GM10248 (cell line): Measurements from ENCODE around the gene TNFRSF11A.

Experiments used
- CTCF ChIA-PET: fragments of 300-600 bp; sonication (Branson Sonifier 250); formaldehyde crosslinking; extraction: SDS; loops from one replicate; lab custom pipeline; 2021; ENCODE audit warnings: antibody characterized with exemption; lab: Yijun Ruan, JAX
- POLR2A ChIA-PET: fragments of 350-650 bp; sonication (Branson Sonifier 250); formaldehyde crosslinking; extraction: SDS; loops from one replicate; lab custom pipeline; 2020; ENCODE audit warnings: antibody characterized with exemption; lab: Yijun Ruan, JAX
- DNase-seq: peaks from one replicate; pipeline ENCODE4 v3.0.0; 2012; ENCODE audit errors: extremely low spot score
- TF ChIP-seq, protein P1 (sequence below): IDR thresholded peaks from 2 replicates; pipeline ENCODE4 v1.5.1; 2012; ENCODE audit warnings: mild to moderate bottlenecking, low read depth; ENCODE audit errors: extremely low read depth, missing control alignments, control extremely low read depth

Gene TNFRSF11A

DNA sequence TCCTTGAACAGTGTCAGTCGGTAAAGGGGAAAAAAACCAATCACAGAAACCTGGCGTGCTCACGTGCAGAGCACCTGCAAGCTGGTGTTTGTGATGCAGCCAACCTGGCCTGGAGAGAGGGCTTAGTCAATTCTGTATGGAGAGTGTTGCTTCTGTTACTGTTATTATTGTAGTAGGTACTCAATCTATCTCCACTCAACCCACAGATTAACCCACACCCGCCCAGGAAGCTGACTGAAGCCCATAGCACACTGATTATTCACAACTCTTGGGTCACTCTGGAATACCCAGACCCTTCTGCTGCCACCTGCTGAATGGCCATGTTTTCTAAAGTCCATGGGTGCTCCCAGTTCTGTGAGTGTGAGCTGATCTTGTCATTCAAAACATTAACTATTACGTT lies 53.9 kb downstream of the TNFRSF11A start:
- CTCF ChIA-PET = no interaction called here
- DNase-seq = no peak
- TF ChIP-seq, protein P1, sequence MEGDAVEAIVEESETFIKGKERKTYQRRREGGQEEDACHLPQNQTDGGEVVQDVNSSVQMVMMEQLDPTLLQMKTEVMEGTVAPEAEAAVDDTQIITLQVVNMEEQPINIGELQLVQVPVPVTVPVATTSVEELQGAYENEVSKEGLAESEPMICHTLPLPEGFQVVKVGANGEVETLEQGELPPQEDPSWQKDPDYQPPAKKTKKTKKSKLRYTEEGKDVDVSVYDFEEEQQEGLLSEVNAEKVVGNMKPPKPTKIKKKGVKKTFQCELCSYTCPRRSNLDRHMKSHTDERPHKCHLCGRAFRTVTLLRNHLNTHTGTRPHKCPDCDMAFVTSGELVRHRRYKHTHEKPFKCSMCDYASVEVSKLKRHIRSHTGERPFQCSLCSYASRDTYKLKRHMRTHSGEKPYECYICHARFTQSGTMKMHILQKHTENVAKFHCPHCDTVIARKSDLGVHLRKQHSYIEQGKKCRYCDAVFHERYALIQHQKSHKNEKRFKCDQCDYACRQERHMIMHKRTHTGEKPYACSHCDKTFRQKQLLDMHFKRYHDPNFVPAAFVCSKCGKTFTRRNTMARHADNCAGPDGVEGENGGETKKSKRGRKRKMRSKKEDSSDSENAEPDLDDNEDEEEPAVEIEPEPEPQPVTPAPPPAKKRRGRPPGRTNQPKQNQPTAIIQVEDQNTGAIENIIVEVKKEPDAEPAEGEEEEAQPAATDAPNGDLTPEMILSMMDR = no peak
- POLR2A ChIA-PET = no interaction called here

DNA sequence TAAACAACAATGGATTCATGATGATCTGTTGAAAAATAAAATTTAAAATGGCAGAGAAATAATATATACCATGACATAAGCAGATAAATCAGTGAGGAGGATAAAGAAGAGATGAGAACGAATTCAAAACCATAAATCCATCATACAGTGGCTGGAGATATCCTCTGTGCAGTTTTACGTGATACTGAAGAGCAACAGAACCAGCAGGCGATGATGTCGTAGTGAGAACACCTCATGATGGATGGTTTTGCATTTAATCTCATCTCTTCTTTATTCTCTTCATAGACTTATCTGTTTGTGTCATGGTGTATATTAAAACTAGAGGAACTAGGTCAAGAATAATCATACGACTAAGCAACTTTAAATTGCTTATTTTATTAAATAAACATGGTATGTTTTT lies 56.3 kb downstream of the TNFRSF11A start:
- CTCF ChIA-PET = no interaction called here

DNA sequence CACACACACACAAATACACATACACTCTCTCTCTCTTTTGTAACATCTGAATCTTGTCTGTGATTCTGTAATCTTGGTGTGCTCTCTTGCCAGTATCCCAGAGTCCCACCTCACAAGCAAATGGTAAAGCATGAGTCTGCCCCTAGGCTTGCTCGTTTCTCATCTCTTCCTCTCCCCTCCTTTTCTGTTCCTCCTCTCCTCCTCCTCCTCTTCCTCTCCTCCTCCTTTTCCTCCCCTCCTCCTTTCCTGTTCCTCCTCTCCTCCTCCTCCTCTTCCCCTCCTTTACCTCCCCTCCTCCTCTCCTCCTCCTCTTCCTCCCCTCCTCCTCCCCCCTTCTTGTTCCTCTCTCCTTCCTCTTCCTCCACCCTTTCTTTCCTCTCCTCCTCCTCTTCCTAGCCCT lies 59.0 kb downstream of the TNFRSF11A start:
- ChIA-PET CTCF (interaction anchor here (0.8 kb wide), 1 partner anchor 12 kb away, joined by 4 read pairs; no protein-coding TSS in a partner anchor), POLR2A (no interaction called here)
- TF ChIP-seq, protein P1 = no peak
- no peak for DNase-seq

More for the DNA sequence above, 56.3 kb downstream of the TNFRSF11A start:
- TF ChIP-seq, protein P1 = no peak
- no peak for DNase-seq
- POLR2A ChIA-PET = no interaction called here

DNA sequence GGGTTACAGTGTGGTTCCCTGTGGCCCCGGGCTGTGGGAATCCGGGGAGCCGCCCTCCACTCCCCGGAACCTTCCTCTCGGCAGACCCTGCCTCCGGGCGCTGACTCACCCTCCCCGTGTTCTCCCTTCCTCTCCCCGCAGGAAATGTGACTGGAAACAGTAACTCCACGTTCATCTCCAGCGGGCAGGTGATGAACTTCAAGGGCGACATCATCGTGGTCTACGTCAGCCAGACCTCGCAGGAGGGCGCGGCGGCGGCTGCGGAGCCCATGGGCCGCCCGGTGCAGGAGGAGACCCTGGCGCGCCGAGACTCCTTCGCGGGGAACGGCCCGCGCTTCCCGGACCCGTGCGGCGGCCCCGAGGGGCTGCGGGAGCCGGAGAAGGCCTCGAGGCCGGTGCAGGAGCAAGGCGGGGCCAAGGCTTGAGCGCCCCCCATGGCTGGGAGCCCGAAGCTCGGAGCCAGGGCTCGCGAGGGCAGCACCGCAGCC lies 59.5 kb downstream of the TNFRSF11A start:
- no peak for DNase-seq
- ChIA-PET POLR2A (no interaction called here), CTCF (no interaction called here)
- TF ChIP-seq, protein P1 = no peak

DNA sequence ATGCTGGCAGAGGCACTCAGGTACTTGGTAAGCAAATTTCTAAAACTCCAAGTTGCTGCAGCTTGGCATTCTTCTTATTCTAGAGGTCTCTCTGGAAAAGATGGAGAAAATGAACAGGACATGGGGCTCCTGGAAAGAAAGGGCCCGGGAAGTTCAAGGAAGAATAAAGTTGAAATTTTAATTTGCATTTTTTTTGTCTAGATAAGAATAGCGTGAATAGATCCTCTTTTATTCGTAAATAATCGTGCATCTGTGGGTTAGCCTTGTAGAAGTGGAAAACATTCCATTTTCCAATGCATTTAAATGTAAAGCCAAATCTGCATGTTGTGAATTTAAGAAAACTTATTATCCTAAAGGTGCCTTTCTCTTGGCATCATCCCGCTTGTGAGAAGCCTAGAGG lies 61.0 kb downstream of the TNFRSF11A start:
- ChIA-PET CTCF (no interaction called here), POLR2A (no interaction called here)
- TF ChIP-seq, protein P1 = no peak
- DNase-seq = no peak

DNA sequence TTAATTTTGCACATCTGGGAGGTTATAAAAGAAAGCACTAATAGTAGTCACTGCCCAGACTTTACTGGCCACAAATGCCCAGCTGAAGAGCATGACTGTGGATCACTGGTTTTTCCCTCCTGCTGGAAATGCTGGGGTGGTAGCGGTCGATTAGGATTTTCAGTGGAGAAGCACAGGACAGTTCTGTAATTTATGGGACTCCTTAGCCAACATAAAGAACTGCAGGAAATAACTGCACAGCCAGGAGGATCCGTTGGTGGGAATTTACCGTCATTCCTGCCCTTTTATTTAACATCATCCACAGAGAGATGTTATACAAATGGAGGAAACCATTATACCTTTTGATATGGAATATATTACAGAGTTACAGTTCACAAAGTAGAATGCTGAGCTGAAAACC lies 61.5 kb downstream of the TNFRSF11A start:
- ChIA-PET POLR2A (no interaction called here), CTCF (interaction anchor here (1.1 to 1.7 kb wide), 3 partner anchors 13 to 29 kb away, joined by 3 to 5 read pairs (median 4); no protein-coding TSS in a partner anchor)
- DNase-seq = no peak
- TF ChIP-seq, protein P1 = no peak
